Body of pancreas (tissue), 4 donors: ENCODE results near the gene SHFL.

Source experiments
- CTCF ChIP-seq, 7 experiments: fragments of 450-650 bp in 4 of 7; fragments of 200-600 bp in 3 of 7; sonication (generic) in 3 of 7; IDR thresholded peaks; one replicate each; pipeline ENCODE4 v1.5.1; 2016 to 2019; ENCODE audit warnings: antibody characterized with exemption in 7 of 7
- POLR2A ChIP-seq, 3 donors: fragments of 450-650 bp; IDR thresholded peaks; one replicate each; pipeline ENCODE4 v1.6.1; 2016; ENCODE audit warnings: antibody characterized with exemption in 3 of 3, mild to moderate bottlenecking in 2 of 3

- TF ChIP-seq CTCF (IDR thresholded peaks at IDR 0.05) (no peak), POLR2A (IDR thresholded peaks at IDR 0.05) (no peak)
Measured at GRCh38 chr19:10043286-10043927, 42.7 kb upstream of the SHFL start.
